Stimulated activated CD8-positive, alpha-beta memory T cell treated with anti-CD3 and anti-CD28 coated beads, Interleukin-15, amount 100 ng/mL, for 1 hour (primary cell): ENCODE measurements around the gene PTPRS.

ENCODE experiments used
- DNase-seq: peaks from one replicate; pipeline ENCODE4 v3.0.0-alpha.2; 2020; ENCODE audit warnings: low read depth

Gene PTPRS

GRCh38 chr19:5355076-5355475, 14.5 kb upstream of the PTPRS start:
- no peak for DNase-seq

GRCh38 chr19:5354403-5354802, 13.8 kb upstream of the PTPRS start:
- DNase-seq = no peak

- DNase-seq = no peak
Measured at GRCh38 chr19:5352229-5352763, 11.7 kb upstream of the PTPRS start.

GRCh38 chr19:5351731-5352228, 11.2 kb upstream of the PTPRS start:
- DNase-seq = no peak

- DNase-seq = no peak
Measured at GRCh38 chr19:5349041-5349440, 8.4 kb upstream of the PTPRS start.

GRCh38 chr19:5345895-5346386, 5.3 kb upstream of the PTPRS start:
- DNase-seq = no peak

GRCh38 chr19:5343848-5344247, 3.2 kb upstream of the PTPRS start:
- no peak for DNase-seq

GRCh38 chr19:5342573-5343201, 2.1 kb upstream of the PTPRS start:
- DNase-seq = no peak

GRCh38 chr19:5341981-5342380, 1.4 kb upstream of the PTPRS start:
- DNase-seq = no peak

GRCh38 chr19:5341448-5341820, 822 bp upstream of the PTPRS start:
- no peak for DNase-seq

- DNase-seq = no peak
Measured at GRCh38 chr19:5339950-5340636, 519 bp downstream of the PTPRS start.

GRCh38 chr19:5339198-5339949, 1.2 kb downstream of the PTPRS start:
- no peak for DNase-seq

GRCh38 chr19:5338656-5339197, 1.9 kb downstream of the PTPRS start:
- DNase-seq = no peak

- DNase-seq = no peak
Measured at GRCh38 chr19:5337708-5338655, 2.6 kb downstream of the PTPRS start.

- no peak for DNase-seq
Measured at GRCh38 chr19:5337126-5337525, 3.5 kb downstream of the PTPRS start.

GRCh38 chr19:5336195-5336965, 4.2 kb downstream of the PTPRS start:
- no peak for DNase-seq

GRCh38 chr19:5335593-5335992, 5.0 kb downstream of the PTPRS start:
- no peak for DNase-seq

- DNase-seq = no peak
Measured at GRCh38 chr19:5334824-5335500, 5.7 kb downstream of the PTPRS start.

- no peak for DNase-seq
Measured at GRCh38 chr19:5334366-5334739, 6.3 kb downstream of the PTPRS start.
